Left kidney (tissue), 2 donors: Measurements from ENCODE around the gene RABL3. TPM values are rescaled to one million over a fixed set of nuclear protein-coding genes. Genes with fewer than 3 reads are reported as not detected.
"Not testable (repeated sequence)": the region's sequence is repeated elsewhere in the genome, so short reads cannot be mapped to it uniquely, and the experiment has no call there.

Experiments used
- DNase-seq: peaks from one replicate; pipeline ENCODE4 v3.0.0-alpha.2; 2013
- polyA plus RNA-seq: library from polyadenylated mRNA; unstranded; fragments of 120-200 nt; gene quantifications from one replicate; pipeline ENCODE4 v1.2.1, GENCODE V29; 2013; ENCODE audit not compliant: insufficient read length

Gene RABL3
- polyA plus RNA-seq, 1 donor: 33.2 TPM

GRCh38 chr3:120646771-120647432 lies 95.4 kb downstream of the RABL3 start:
- DNase-seq: no peak

GRCh38 chr3:120645083-120645845 lies 97.1 kb downstream of the RABL3 start:
- no peak for DNase-seq

- no peak for DNase-seq
Measured at GRCh38 chr3:120642368-120642948, 99.9 kb downstream of the RABL3 start.

- DNase-seq: no peak
Measured at GRCh38 chr3:120641696-120642246, 100.5 kb downstream of the RABL3 start.

DNA sequence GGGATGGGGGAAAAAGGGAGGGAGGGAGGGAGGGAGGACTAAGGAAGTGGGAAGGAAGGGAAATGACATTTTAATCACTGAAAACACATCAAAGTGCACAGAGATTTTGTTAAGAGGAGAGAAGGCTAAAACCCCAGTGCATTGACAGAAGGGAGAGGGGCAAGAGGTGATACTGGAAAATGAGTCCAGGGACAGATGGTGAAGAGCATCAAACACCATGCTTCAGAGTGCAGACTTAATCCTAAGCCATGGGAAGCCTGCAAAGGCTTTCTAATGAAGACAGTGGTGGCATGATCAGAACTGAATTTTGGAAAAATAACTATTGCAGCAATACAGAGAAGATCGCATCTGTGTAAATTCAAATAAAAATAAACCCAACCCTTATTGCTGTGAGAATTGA lies 102.1 kb downstream of the RABL3 start:
- DNase-seq: no peak

GRCh38 chr3:120638820-120639219 lies 103.5 kb downstream of the RABL3 start:
- DNase-seq: not testable (repeated sequence)

- DNase-seq: no peak
Measured at GRCh38 chr3:120637851-120638559, 104.3 kb downstream of the RABL3 start.

DNA sequence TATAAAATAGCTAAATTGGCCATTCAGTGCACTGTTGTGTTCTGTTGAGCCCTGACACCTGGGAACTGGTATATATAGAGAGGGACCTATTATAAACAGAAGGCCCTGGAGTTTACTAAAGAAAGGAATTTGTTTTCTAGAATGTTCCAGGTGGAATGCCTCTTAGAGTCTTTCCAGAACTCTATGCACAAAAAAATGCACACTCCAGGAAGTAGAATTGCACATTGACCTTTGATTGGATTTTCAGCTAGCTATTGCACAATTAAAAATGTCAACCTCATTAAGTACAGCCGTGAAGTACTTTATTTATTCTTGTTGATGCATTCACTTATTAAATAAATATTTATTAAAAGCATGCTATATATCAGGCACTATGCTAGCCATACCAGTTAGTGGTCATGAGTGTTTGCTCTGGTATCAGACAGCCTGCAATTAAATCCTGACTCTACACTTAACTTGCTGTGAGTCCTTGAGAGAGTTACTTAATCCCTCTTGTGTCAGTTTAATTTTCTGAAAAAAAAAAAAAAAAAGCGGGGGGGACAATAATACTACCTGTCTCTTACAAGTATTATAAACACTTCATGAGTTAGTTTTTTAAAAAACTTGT lies 105.4 kb downstream of the RABL3 start:
- no peak for DNase-seq

Other genes starting within 250 kb of the RABL3 start
- gene NDUFB4, start 146.2 kb downstream of the RABL3 start, polyA plus RNA-seq: 167 TPM
- gene HGD, start 60.3 kb downstream of the RABL3 start, polyA plus RNA-seq: 97.3 TPM
- 18.5 TPM for gene GTF2E1, start 228 bp upstream of the RABL3 start, polyA plus RNA-seq
- gene STXBP5L, start 165.7 kb upstream of the RABL3 start, polyA plus RNA-seq: 0.33 TPM